GM06990 (cell line): Measurements from ENCODE around the gene CSF1.
A peak's percentile ranks its signal among the peaks of the same experiment; 100 is the strongest.

ENCODE experiments used
- DNase-seq: peaks from one replicate; pipeline ENCODE4 v3.0.0-alpha.2; 2011; ENCODE audit not compliant: insufficient read length; ENCODE audit errors: extremely low read depth
- H3K27me3 ChIP-seq: replicated peaks from 2 replicates; pipeline ENCODE4 v1.6.0; 2011; ENCODE audit warnings: low read length; ENCODE audit not compliant: control insufficient read depth, insufficient read depth
- H3K36me3 ChIP-seq: 2 replicates; pipeline ENCODE4 v1.5.1; 2011; ENCODE audit warnings: low read length; ENCODE audit not compliant: control insufficient read depth, insufficient read depth
- H3K4me3 ChIP-seq: replicated peaks from 2 replicates; pipeline ENCODE4 v1.5.1; 2011; ENCODE audit warnings: low read depth, mild to moderate bottlenecking, control low read depth, low read length
- CTCF ChIP-seq: IDR thresholded peaks from 2 replicates; pipeline ENCODE4 v1.5.1; 2011; ENCODE audit warnings: low read length, control low read depth, mild to moderate bottlenecking, inconsistent platforms; ENCODE audit not compliant: insufficient read depth, poor library complexity, severe bottlenecking

Gene CSF1

GRCh38 chr1:109903376-109903930 is 7.2 kb upstream of the CSF1 start:
- DNase-seq: no peak
- Histone ChIP-seq H3K4me3 (no peak overlapping the region), H3K36me3 (no peaks in the 10 kb centered on the region), H3K27me3 (no peaks in the 10 kb centered on the region)
- TF ChIP-seq CTCF: no peak

GRCh38 chr1:109904105-109904817 is 6.4 kb upstream of the CSF1 start:
- H3K4me3 ChIP-seq: no peak overlapping the region
- no peaks in the 10 kb centered on the region for H3K27me3 ChIP-seq
- DNase-seq: no peak
- no peaks in the 10 kb centered on the region for H3K36me3 ChIP-seq
- no peak for TF ChIP-seq CTCF

GRCh38 chr1:109905491-109905890 is 5.2 kb upstream of the CSF1 start:
- DNase-seq: no peak
- Histone ChIP-seq H3K4me3 (no peak overlapping the region), H3K36me3 (no peaks in the 10 kb centered on the region), H3K27me3 (no peaks in the 10 kb centered on the region)
- TF ChIP-seq CTCF: no peak

GRCh38 chr1:109906160-109906838 is 4.3 kb upstream of the CSF1 start:
- Histone ChIP-seq H3K27me3 (no peaks in the 10 kb centered on the region), H3K4me3 (no peak overlapping the region), H3K36me3 (no peaks in the 10 kb centered on the region)
- DNase-seq: peak; percentile 50
- no peak for TF ChIP-seq CTCF

GRCh38 chr1:109906839-109907180 is 3.8 kb upstream of the CSF1 start:
- DNase-seq: no peak
- Histone ChIP-seq H3K4me3 (no peak overlapping the region), H3K27me3 (no peaks in the 10 kb centered on the region), H3K36me3 (no peaks in the 10 kb centered on the region)
- TF ChIP-seq CTCF: no peak
